ENCODE measurements around the gene RAF1. TPM values are rescaled to one million over a fixed set of nuclear protein-coding genes. Genes with fewer than 3 reads are reported as not detected.

The RAF1 gene
- total RNA-seq, 1 donor from 2014 or later = 92.1 TPM

DNA sequence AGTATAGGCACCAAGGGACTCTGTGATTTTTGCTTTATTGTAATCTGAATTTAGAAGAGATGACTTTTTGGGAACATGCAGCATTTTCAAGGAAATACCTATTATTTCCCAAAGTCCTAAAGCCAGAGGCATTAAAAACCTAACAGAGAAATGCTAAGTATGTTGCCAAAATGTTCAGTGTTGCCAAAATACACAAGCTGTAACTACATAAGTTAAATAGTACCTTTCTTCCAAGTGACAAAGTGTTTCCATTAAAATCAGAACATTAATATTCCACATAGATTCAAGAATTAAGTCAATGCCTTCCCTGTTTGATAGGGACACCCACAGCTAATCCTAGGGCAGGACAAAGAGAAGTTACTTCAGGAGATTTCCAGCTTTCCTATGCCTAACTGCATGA is 65.0 kb downstream of the RAF1 start:
- DNase-seq (ENCODE audit: low spot score) = no peak

DNA sequence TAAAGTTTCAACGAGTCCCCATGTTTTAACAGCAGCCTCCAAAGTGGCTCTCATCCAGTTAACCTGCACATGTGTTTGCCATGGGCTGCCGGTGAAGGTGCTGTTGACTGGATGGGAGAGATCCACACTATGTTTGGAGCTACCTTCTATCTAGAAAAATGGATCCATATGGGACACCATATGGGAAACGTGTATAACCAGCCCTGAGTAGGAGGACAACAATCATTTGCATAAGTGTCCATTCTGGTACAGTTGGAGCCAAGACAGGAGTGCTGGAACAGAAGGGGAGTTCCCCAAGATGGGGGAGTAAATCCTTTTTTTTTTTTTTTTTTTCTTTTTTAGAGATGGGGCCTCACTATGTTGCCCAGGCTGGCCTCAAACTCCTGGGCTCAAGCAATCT is 70.4 kb downstream of the RAF1 start:
- DNase-seq (ENCODE audit: low spot score) = no peak

DNA sequence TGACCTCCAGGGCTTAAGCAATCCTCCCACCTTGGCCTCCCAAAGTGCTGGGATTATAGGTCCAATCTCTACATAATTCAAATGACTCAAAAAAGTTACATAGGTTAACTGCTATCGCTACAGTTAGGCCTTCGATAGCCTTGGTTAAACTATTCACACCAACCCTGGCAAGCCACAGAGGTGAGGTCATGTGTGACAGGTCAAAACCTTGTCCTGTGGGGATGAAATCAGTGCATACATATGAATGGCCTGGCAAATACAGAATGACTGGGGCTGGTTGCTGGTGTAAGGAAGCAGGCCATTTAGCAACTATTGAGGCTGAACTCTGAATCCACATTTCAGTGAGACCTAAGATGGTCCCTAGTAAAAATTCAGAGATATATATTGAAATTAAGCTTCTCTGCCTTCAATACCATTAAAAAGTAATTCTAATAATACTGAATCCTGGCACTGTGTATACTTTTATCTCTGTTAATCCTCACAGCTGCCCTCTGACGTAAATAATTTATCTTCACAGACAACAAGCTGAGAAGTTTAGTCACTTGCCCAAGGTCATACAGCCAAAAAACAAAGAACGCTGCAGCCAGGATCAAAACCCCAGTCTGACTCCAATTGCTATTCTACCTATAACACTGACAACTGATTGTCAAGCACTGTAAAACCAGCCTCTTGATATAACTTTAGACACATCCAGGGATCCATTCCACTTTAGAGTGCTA is 71.8 kb downstream of the RAF1 start:
- DNase-seq (ENCODE audit: low spot score) = no peak

DNA sequence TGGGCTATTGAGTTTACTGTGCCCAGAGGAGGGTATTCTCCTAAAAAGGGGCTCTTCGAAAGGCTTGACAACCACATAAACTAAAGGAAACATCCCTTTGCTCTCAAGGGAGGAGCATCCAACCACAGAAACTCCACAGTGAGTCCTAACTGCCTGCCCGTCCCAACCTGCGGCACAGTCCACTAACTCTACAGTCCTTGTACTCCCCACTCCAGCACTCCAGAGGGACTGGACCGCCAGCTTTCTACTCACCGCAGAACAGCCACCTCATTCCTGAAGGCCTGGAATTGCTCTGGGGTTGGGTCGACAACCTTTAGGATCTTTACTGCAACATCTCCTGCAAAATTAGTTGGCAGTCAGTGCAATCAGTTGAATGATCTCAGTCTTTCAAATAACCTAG is 72.5 kb downstream of the RAF1 start:
- no peak for DNase-seq (ENCODE audit: low spot score)

DNA sequence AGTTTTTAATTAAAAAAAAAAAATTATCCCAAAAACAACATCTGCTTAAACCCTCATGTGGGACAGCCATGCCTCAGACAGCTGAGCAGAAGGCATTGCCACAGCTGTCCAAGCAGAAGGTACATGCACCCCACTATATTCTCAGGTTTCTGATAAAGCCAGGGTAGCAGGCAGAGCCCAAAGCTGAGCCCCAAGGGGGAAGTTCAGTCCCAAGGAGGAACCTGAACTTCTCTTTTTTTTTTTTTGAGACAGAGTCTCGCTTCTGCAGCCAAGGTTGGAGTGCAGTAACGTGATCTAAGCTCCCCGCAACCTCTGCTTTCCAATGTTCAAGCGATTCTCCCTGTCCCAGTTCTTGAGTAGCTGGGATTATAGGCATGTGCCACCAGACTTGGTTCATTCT is 73.8 kb downstream of the RAF1 start:
- DNase-seq (ENCODE audit: low spot score) = no peak

DNA sequence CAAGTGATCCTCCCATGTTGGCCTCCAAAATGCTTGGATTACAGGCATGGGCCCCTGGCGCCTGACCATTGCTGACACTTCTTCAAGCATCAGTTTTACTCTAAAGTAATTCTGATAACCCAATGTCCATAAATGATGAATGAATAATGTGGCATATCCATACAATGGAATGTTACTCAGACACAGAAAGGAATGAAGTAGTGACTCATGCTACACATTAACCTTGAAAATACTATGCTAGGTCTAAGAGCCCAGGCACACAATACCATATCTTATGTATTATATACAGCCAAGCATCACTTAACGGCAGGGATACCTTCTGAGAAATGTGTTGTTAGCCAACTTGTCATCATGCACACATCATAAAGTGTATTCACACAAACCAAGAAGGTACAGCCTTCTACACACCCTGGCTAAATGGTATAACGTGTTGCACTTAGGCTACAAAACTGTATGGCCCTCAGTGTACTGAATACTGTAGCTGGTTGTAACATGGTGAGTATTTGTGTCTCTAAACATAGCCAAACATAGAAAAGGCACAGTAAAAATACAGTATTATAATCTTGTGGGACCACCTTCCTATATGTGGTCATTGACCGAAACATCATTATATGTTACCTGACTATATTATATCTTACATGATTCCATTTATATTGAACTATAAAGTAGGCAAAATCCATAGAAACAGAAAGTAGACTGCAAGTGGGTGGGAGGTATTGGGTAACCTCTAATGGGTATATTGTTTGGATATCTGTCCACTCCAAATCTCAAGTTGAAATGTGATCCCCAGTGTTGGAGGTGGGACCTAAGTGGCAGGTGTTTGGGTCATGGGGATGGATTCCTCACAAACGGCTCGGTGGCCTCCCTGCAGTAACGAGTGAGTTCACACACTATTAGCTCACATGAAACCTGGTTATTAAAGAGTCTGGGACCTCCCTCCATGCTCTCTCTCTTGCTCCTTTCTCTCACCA is 75.6 kb downstream of the RAF1 start:
- no peak for DNase-seq (ENCODE audit: low spot score)

DNA sequence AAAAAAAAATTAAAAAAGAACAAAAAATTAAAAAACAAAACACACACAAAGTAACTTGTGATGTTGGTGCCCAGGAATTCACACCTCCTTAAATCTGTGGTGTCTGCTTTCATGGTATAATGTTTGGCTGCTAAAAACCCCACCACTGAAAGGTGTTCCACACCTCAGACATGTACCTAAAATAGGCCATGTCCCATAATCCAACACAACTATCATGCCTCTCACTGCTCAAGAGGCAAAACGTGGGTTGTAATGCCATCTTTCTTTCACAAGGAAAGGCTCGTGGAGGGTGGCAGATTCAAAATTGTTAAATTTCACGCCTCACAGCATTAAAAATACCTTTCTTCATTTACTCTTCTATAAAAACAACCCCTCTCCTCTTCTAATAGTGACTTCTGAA is 77.5 kb downstream of the RAF1 start:
- no peak for DNase-seq (ENCODE audit: low spot score)

DNA sequence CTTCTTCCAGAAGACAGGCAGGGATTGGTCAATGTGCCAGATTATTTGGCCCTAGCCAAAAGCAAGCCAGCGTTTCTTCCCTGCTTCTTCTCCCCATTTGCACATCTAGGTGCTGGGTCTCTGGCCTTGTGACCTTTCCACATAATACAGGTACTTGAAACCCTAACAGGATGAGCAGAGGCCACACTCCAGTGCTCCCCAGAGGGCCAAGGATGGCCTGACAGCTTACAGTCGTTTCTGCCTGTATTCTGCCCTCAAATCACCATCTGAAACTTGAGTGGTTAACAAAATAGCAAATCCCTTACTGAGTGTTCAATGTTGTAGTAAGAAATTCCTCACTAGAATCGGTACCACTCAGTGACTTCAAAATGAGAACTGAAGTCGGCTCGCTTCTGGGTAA is 77.9 kb downstream of the RAF1 start:
- DNase-seq (ENCODE audit: low spot score) = no peak

DNA sequence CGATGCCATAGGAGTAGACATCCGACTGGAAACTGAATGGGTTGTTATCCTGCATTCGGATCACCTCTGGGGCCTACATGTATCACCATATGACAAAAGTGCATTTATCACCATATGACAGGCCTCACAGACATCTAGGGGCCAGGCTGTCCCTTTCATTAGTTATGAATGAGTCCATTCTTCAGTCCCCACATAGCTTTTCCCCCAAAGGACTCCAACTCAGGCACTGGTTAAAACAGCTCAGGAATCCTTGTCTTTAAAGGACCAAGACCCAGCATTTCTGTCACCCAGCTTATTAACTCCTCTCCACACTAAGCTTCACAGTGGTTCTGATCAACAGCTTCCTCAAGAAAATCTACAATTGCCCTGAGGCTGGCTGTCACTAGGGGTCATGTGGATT is 78.7 kb downstream of the RAF1 start:
- DNase-seq (ENCODE audit: low spot score) = no peak

DNA sequence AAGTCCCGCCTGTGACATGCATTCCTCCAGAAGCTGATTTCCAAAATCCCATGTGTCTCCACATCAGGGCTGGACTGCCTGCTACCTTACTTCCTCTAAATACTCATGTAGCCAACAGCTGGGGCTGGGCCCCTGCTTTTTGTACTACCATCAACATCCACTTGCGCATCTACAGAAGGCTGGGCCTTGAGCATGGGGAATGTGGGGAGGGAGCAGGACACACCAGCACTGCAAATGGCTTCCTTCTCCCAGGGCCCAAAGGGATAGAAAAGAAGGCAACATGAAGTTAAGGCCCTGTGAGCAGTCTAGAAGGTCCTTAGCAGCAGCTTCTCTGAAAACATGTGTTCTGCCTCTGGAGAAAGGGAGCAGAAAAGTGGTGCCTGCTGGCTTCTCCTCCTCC is 79.8 kb downstream of the RAF1 start:
- no peak for DNase-seq (ENCODE audit: low spot score)

DNA sequence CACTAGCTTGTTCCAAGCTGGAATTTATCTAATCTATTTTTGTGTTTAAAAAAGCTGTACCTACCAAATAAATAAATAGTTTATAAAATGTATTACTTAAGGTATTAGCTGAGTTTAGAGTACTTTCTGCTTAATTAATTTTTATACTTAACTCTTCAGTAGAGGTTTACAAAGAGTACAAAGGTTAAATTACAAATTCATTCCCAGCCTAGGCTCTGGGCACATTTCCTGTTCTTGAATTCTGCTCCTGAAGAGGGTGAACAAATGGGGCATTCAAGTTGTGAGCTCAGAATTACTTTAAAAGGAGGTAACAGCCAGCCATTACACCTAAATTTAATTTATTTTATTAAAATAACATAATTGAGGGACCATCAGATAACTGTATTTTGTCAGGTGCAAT is 80.6 kb downstream of the RAF1 start:
- DNase-seq (ENCODE audit: low spot score) = no peak

DNA sequence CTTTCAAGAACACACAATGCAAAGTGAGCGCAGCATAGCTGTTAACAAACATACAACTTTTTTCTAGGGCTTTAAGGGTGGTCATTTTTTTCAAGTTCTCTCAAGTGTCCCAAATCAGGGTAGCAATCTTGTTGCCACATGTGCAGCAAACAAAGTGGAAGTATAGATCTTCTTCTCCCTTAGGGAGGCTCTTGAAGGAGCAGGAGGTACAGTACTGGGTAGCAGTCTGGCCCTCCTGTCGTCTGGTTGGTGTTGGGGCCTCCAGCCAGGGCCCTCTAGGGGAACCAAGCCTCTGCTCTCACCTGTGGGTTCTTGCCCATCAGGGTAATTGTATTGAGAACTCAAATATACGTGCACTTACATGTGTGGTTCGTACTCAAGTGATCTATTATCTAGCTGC is 81.2 kb downstream of the RAF1 start:
- DNase-seq (ENCODE audit: low spot score) = no peak

DNA sequence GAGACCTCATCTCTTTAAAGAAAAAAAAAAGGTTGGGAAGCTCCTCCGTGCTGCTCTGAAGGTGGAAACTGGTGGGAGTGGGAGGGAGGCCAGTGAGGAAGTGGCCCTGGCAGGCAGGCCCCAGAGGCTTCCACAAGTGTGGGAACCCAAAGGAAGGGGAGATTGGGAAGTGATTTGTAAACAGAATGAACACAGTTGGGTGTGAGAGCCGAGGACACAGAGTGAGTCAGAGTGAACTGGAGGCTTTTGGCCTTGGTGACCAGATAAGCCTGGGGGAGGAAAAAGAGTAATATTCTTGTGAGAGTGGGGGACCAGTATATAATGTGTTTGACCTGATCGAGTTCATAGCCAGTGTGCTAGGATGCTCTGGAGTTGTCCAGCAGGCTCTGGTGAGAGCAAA is 84.0 kb downstream of the RAF1 start:
- no peak for DNase-seq (ENCODE audit: low spot score)

DNA sequence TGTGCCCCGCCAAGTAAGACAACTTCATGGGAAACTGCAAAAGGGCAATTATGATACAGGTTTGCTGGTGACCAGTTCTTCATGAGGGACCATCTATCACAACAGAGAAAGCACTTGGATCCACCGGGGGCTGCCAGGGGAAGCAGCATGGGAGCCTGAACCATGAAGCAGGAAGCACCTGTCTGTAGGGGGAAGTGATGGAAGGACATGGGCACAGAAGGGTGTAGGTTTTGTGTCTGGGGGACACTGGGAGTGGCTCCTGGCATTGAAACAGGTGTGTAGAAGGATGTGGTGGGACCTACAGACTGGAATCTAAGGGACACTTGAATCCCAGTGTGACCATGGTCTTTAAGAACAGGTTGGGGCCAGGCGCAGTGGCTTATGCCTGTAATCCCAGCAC is 84.5 kb downstream of the RAF1 start:
- DNase-seq (ENCODE audit: low spot score) = no peak

DNA sequence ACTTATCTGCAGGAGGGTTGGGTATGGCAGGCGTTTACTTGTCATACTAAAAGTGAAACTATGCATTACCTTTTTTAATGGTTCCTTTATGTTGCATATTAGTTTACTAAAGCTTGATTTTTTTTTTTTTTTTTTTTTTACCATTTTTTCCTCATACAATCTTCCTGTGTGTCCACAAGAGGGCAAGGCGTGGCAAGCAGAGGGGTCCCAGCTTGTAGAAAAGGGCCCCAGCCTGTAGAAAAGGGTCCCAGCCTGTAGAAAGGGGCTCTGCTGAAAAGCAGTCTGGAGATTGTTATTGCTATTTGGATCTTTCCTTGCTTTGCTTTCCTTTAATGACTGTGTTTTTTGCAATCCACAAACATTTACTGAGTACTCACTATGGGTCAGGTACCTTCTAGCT is 85.2 kb downstream of the RAF1 start:
- DNase-seq (ENCODE audit: low spot score) = no peak

DNA sequence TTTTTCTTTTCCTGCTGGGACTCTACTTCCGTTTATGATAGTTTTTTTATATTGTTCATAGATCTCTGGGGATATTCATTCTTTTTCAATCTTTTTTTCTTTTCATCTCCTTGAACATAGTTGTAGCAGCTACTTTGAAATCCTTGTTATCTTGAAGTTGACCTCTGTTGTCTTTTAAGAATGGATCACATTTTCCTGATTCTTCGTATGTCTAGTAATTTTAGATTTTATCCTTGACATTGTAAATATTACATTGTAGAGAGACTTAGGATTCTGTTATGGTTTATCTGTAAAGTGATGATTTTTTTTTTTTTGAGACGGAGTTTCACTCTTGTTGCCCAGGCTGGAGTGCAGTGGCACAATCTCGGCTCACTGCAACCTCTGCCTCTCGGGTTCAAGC is 86.5 kb downstream of the RAF1 start:
- no peak for DNase-seq (ENCODE audit: low spot score)

DNA sequence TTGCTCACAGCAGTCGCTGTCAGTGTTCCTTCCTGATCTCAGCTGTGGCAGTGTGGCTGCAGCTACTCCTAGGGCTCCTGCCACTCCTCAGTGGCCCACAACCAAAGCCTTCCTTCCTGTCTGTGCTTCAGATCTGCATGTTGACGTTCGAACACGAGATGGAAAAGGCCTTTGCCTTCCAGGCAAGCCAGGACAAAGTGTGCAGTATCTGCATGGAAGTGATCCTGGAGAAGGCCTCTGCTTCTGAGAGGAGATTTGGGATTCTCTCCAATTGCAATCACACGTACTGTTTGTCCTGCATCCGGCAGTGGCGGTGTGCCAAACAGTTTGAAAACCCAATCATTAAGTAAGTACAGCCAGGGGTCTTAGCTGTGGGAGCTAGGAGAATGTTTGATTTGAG is 89.3 kb downstream of the RAF1 start:
- DNase-seq (ENCODE audit: low spot score) = no peak

DNA sequence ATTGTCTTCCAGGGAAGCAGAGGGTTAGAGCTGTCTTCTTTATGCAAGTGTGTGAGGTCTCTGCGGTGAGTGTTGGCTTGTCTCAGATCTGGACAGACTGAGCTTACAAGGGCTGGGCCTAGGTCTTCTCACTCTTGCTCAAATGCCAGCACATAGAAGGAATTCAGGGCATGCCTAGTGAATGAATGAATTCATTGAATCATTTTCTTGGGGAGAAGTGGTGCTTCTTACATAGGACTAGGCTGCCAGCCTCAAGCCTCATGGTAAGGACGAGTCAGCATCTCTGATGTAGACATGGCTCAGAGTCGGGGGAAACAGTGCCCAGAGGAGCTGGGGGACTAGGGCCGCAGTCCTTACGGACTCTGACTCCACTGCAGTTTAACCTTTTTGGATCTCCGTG is 89.8 kb downstream of the RAF1 start:
- DNase-seq (ENCODE audit: low spot score) = no peak

DNA sequence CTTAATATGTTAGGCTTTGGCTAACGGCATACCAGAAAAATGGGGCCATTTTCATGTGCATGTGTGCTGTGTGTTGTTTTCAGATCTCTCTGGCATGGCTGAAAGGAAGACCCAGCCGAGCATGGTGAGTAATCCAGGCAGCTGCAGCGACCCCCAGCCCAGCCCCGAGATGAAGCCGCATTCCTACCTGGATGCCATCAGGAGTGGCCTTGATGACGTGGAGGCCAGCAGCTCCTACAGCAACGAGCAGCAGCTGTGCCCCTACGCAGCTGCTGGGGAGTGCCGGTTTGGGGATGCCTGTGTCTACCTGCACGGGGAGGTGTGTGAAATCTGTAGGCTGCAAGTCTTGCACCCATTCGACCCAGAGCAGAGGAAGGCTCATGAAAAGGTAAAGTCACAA is 91.9 kb downstream of the RAF1 start:
- no peak for DNase-seq (ENCODE audit: low spot score)

DNA sequence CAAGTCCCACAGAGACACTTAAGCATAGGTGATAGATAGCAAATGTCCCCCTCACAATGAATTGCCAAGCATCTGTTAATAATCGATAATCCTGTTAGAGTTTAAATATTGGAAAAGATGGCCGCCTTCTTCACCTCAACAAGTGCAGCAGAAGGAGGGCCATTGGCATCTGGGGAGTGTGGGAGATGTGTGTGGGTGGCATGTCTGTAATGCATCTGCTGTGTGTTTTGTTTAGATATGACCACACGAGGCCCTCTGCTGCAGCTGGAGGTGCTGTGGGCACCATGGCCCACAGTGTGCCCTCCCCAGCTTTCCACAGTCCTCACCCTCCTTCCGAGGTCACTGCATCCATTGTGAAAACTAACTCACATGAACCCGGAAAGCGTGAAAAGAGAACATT is 94.1 kb downstream of the RAF1 start:
- DNase-seq (ENCODE audit: low spot score) = no peak

DNA sequence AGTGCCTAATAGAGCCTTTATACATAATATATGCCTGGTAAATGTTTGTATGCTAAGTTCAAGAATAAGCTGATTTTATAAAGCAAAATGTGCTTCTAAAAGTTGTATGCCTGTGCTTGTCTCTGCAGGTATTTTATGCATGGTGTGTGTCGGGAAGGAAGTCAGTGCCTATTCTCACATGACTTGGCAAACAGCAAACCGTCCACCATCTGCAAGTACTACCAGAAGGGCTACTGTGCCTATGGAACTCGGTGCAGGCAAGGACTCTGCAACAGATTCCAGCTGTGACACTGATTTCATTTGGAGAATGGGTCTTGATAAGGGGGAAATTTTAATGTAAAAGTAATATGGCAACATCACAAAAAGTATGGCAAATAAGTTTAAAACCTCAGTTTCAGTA is 95.2 kb downstream of the RAF1 start:
- no peak for DNase-seq (ENCODE audit: low spot score)

DNA sequence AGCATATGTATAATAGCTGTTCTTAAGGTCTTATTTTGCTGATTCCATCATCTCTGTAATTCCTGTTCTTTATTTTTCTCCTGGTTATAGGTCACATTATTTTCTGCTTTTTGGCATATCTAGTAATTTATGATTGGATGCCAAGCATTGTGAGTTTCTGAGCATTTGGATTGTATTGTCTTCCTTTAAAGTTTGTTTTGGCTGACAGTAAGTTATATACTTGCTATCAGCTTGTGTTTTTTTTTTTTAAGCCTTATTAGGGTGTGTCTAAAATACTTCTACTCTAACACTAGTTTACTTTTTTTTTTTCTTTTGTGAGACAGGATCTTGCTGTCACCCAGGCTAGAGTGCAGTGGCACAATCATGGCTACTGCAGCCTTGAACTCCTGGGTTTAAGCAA is 96.9 kb downstream of the RAF1 start:
- DNase-seq (ENCODE audit: low spot score) = no peak

DNA sequence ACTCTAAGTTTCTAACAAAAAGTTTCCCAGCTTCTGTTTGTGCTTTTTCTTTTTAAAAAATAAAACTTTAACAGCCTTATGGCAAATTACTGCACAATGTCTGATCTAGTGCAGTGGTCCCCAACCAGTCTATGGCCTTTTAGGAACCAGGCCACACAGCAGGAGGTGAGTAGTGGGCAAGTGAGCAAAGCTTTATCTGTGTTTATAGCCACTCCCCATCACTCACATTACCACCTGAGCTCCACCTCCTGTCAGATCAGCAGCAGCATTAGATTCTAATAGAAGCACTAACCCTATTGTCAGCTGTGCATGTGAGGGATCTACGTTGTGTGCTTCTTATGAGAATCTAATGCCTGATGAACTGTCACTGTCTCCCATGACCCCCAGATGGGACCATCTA is 101.5 kb downstream of the RAF1 start:
- no peak for DNase-seq (ENCODE audit: low spot score)
